Mesendoderm (in vitro differentiated cells): ENCODE data around the gene GALR2.
"Not testable (repeated sequence)": the region's sequence is repeated elsewhere in the genome, so short reads cannot be mapped to it uniquely, and the experiment has no call there.

Experiments used
- DNase-seq: peaks from one replicate; pipeline ENCODE4 v3.0.0; 2013
- H2AK5ac ChIP-seq: 2 replicates; pipeline ENCODE4 v1.6.1; 2013; ENCODE audit warnings: low read length, inconsistent platforms
- H2BK120ac ChIP-seq: 2 replicates; pipeline ENCODE4 v1.6.1; 2013; ENCODE audit warnings: low read depth, mild to moderate bottlenecking, low read length, moderate library complexity, mixed read lengths
- H2BK15ac ChIP-seq: replicated peaks from 2 replicates; pipeline ENCODE4 v1.6.1; 2013; ENCODE audit warnings: low read depth, mild to moderate bottlenecking, moderate library complexity
- H2BK5ac ChIP-seq: 2 replicates; pipeline ENCODE4 v1.6.1; 2013; ENCODE audit warnings: low read length, inconsistent platforms
- H3K18ac ChIP-seq: 2 replicates; pipeline ENCODE4 v1.6.1; 2013; ENCODE audit warnings: mild to moderate bottlenecking, low read length, mixed read lengths
- H3K23ac ChIP-seq: one replicate; pipeline ENCODE4 v1.6.1; 2013; ENCODE audit warnings: low read length
- H3K27ac ChIP-seq: 2 replicates; pipeline ENCODE4 v1.5.1; 2013; ENCODE audit warnings: low read depth, mild to moderate bottlenecking, inconsistent platforms, low read length, moderate library complexity
- H3K27me3 ChIP-seq: 2 replicates; pipeline ENCODE4 v1.6.1; 2013; ENCODE audit warnings: low read length, control low read depth, mild to moderate bottlenecking, inconsistent platforms; ENCODE audit not compliant: insufficient read depth, poor library complexity
- H3K36me3 ChIP-seq: 2 replicates; pipeline ENCODE4 v1.6.1; 2013; ENCODE audit warnings: low read length, inconsistent platforms; ENCODE audit not compliant: control insufficient read depth, insufficient read depth
- H3K4ac ChIP-seq: one replicate; pipeline ENCODE4 v1.6.1; 2013; ENCODE audit warnings: low read depth, mild to moderate bottlenecking, low read length, moderate library complexity
- H3K4me1 ChIP-seq: 2 replicates; pipeline ENCODE4 v1.6.1; 2013; ENCODE audit warnings: low read depth, low read length, inconsistent platforms; ENCODE audit not compliant: control insufficient read depth
- H3K4me2 ChIP-seq: 2 replicates; pipeline ENCODE4 v1.6.1; 2013; ENCODE audit warnings: low read length
- H3K4me3 ChIP-seq: 2 replicates; pipeline ENCODE4 v1.5.1; 2013; ENCODE audit warnings: mild to moderate bottlenecking, low read length
- H3K56ac ChIP-seq: one replicate; pipeline ENCODE4 v1.6.1; 2013; ENCODE audit warnings: low read length
- H3K79me1 ChIP-seq: 2 replicates; pipeline ENCODE4 v1.6.1; 2013; ENCODE audit warnings: low read length, inconsistent platforms
- H3K79me2 ChIP-seq: 2 replicates; pipeline ENCODE4 v1.6.1; 2013; ENCODE audit warnings: mild to moderate bottlenecking, low read length; ENCODE audit not compliant: control insufficient read depth, insufficient read depth
- H3K9ac ChIP-seq: 2 replicates; pipeline ENCODE4 v1.6.1; 2013; ENCODE audit warnings: low read length, inconsistent platforms
- H4K5ac ChIP-seq: one replicate; pipeline ENCODE4 v1.6.1; 2013; ENCODE audit warnings: low read length
- H4K8ac ChIP-seq: one replicate; pipeline ENCODE4 v1.6.1; 2013; ENCODE audit warnings: low read depth, mild to moderate bottlenecking, control low read depth, low read length, moderate library complexity
- WGBS: extraction: QIAGEN DNeasy Blood & Tissue Kit; methylation state at CpG from one replicate; pipeline ENCODE4 v1.1.7; 2013; ENCODE audit warnings: low lambda C conversion rate, missing lambda C conversion rate; ENCODE audit not compliant: insufficient coverage; ENCODE audit errors: extremely low coverage; 5-methylcytosine and 5-hydroxymethylcytosine counted together

The GALR2 gene

GRCh38 chr17:76053246-76054111 lies 21.1 kb upstream of the GALR2 start:
- Histone ChIP-seq H3K4ac (no peak overlapping the region), H2BK5ac (no peak overlapping the region), H4K8ac (no peak overlapping the region), H3K79me2 (no peaks in the 10 kb centered on the region), H3K27ac (no peak overlapping the region), H3K27me3 (no peaks in the 10 kb centered on the region), H3K4me3 (no peak overlapping the region), H3K18ac (no peak overlapping the region), H2BK15ac (no peak overlapping the region), H3K56ac (no peak overlapping the region), H2BK120ac (no peak overlapping the region), H2AK5ac (no peak overlapping the region), H4K5ac (no peak overlapping the region), H3K4me2 (no peak overlapping the region), H3K79me1 (no peaks in the 10 kb centered on the region), H3K36me3 (peaks cover 18% of the 10 kb centered on the region), H3K4me1 (no peaks in the 10 kb centered on the region), H3K9ac (no peak overlapping the region), H3K23ac (no peak overlapping the region)
- no peak for DNase-seq
- no CpG with 5 or more reads among the region's 17 CpGs for WGBS

- no peak overlapping the region for H3K27ac ChIP-seq
- no peak overlapping the region for H3K4me2 ChIP-seq
- H3K79me2 ChIP-seq: no peaks in the 10 kb centered on the region
- no peak for DNase-seq
- H3K18ac ChIP-seq: no peak overlapping the region
- WGBS: no CpG with 5 or more reads among the region's 4 CpGs
- no peaks in the 10 kb centered on the region for H3K79me1 ChIP-seq
- H3K4me1 ChIP-seq: no peaks in the 10 kb centered on the region
- H2BK120ac ChIP-seq: no peak overlapping the region
- no peak overlapping the region for H3K56ac ChIP-seq
- no peak overlapping the region for H4K8ac ChIP-seq
- no peak overlapping the region for H3K4me3 ChIP-seq
- H2BK15ac ChIP-seq: no peak overlapping the region
- H2BK5ac ChIP-seq: no peak overlapping the region
- no peak overlapping the region for H3K4ac ChIP-seq
- H3K36me3 ChIP-seq: peaks cover 17% of the 10 kb centered on the region
- no peak overlapping the region for H3K9ac ChIP-seq
- H3K27me3 ChIP-seq: no peaks in the 10 kb centered on the region
- no peak overlapping the region for H2AK5ac ChIP-seq
- no peak overlapping the region for H3K23ac ChIP-seq
- H4K5ac ChIP-seq: no peak overlapping the region
Measured at GRCh38 chr17:76054112-76054476, 20.5 kb upstream of the GALR2 start.

DNA sequence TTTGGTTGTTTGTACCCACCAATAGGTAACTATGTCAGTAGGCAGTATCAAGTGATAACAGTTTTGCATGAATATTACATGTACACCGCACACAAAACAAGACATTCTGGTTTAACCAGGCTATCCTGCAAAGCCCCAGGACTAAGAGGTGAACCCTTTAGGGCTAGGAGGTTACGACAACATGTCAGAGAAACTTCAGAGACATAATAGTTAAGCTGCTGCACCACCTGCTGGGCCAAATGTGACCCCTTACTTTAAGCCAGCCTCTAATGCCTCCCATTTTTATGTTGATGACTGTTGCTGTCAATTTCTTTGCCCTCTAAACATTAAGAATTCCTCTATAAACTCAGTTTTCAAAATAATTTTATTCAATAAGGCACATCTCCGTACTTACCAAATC lies 17.7 kb upstream of the GALR2 start:
- Histone ChIP-seq H3K79me1 (no peaks in the 10 kb centered on the region), H3K36me3 (peaks cover 16% of the 10 kb centered on the region), H4K8ac (no peak overlapping the region), H3K27ac (no peak overlapping the region), H2AK5ac (no peak overlapping the region), H3K4ac (no peak overlapping the region), H3K4me3 (no peak overlapping the region), H3K79me2 (no peaks in the 10 kb centered on the region), H2BK15ac (no peak overlapping the region), H3K56ac (no peak overlapping the region), H4K5ac (no peak overlapping the region), H2BK5ac (no peak overlapping the region), H3K4me2 (no peak overlapping the region), H3K23ac (no peak overlapping the region), H2BK120ac (no peak overlapping the region), H3K9ac (no peak overlapping the region), H3K18ac (no peak overlapping the region), H3K27me3 (no peaks in the 10 kb centered on the region), H3K4me1 (no peaks in the 10 kb centered on the region)
- WGBS: 100% methylated on average over 1 of the region's 3 CpGs
- DNase-seq: no peak

GRCh38 chr17:76058264-76058663 lies 16.3 kb upstream of the GALR2 start:
- not testable (repeated sequence) for H3K9ac ChIP-seq, H3K27ac ChIP-seq, H2BK15ac ChIP-seq, H3K4ac ChIP-seq, H3K23ac ChIP-seq, H3K79me2 ChIP-seq, DNase-seq, H2AK5ac ChIP-seq, H3K56ac ChIP-seq, H3K4me2 ChIP-seq, H2BK120ac ChIP-seq, H4K8ac ChIP-seq, H3K4me1 ChIP-seq, H3K79me1 ChIP-seq, H4K5ac ChIP-seq, H3K4me3 ChIP-seq, H3K27me3 ChIP-seq, H2BK5ac ChIP-seq, H3K18ac ChIP-seq
- peaks cover 16% of the 10 kb centered on the region for H3K36me3 ChIP-seq
- WGBS: no CpG with 5 or more reads among the region's 6 CpGs

- Histone ChIP-seq H2BK15ac (no peak overlapping the region), H3K18ac (no peak overlapping the region), H3K36me3 (peaks cover 23% of the 10 kb centered on the region), H3K9ac (no peak overlapping the region), H2BK5ac (no peak overlapping the region), H2BK120ac (no peak overlapping the region), H3K4me2 (no peak overlapping the region), H3K79me2 (no peaks in the 10 kb centered on the region), H3K27me3 (no peaks in the 10 kb centered on the region), H3K27ac (no peak overlapping the region), H4K8ac (no peak overlapping the region), H3K56ac (no peak overlapping the region), H3K23ac (no peak overlapping the region), H3K4ac (no peak overlapping the region), H3K79me1 (no peaks in the 10 kb centered on the region), H3K4me1 (no peaks in the 10 kb centered on the region), H2AK5ac (no peak overlapping the region), H4K5ac (no peak overlapping the region), H3K4me3 (no peak overlapping the region)
- DNase-seq: no peak
- whole genome bisulfite sequencing: no CpG with 5 or more reads among the region's 15 CpGs
Measured at GRCh38 chr17:76063875-76064546, 10.6 kb upstream of the GALR2 start.
